Measurements from ENCODE around the gene PLP1.

The PLP1 gene

DNA sequence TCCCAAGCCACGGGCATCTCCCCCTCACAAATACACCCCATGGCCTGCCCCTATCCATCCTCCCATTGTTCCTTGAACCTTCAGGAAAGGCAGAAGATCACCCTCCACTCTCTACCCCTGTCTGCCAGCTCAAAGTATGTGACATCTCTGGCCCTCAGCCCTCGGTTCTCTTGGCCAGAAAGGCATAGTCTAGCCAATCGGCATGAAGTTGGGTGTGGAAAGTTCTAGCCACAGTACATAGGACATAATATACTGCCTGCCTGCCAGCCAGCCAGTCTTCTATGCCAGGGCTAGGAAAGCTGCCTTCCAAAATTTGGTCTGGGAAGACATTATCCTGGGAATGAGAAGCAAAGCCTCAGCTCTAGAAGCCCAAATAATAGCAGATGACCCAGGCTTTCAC is 3.2 kb upstream of the PLP1 start:
- no peak overlapping the region for H3K4me2 ChIP-seq (ENCODE audit: low read depth, low read length, poor library complexity, severe bottlenecking)
- no peak overlapping the region for H2AFZ ChIP-seq (ENCODE audit: low read depth, low read length, severe bottlenecking)
- no peaks in the 10 kb centered on the region for H3F3A ChIP-seq (ENCODE audit: insufficient read depth)
- no peaks in the 10 kb centered on the region for H4K20me1 ChIP-seq (ENCODE audit: low read depth, low read length)
- H3K79me2 ChIP-seq (ENCODE audit: insufficient read depth, low read length): no peaks in the 10 kb centered on the region
- H3K9me3 ChIP-seq (ENCODE audit: insufficient read depth, low read length): no peaks in the 10 kb centered on the region
- no peak overlapping the region for H3K9ac ChIP-seq (ENCODE audit: low read length)
- no peak overlapping the region for H3K27ac ChIP-seq (ENCODE audit: low read depth, low read length)
- H3K36me3 ChIP-seq (ENCODE audit: low read length): no peaks in the 10 kb centered on the region
- no peaks in the 10 kb centered on the region for H3K9me2 ChIP-seq (replicated peaks; ENCODE audit: insufficient read depth, low read length)
- no peaks in the 10 kb centered on the region for H3K27me3 ChIP-seq (ENCODE audit: low read length)
- TF ChIP-seq EZH2phosphoT487 (conservative IDR thresholded peaks at IDR 0.05; ENCODE audit: low read length) (no peak), CTCF (IDR thresholded peaks at IDR 0.05; ENCODE audit: insufficient read depth, low read length, poor library complexity, severe bottlenecking) (no peak)
- H3K4me3 ChIP-seq (ENCODE audit: insufficient read depth, low read length, poor library complexity, severe bottlenecking): no peak overlapping the region

- Histone ChIP-seq H2AFZ (ENCODE audit: low read depth, low read length, severe bottlenecking) (no peak overlapping the region), H3K9me2 (replicated peaks; ENCODE audit: insufficient read depth, low read length) (no peaks in the 10 kb centered on the region), H3K36me3 (ENCODE audit: low read length) (no peaks in the 10 kb centered on the region), H3K9ac (ENCODE audit: low read length) (no peak overlapping the region), H3K4me3 (ENCODE audit: insufficient read depth, low read length, poor library complexity, severe bottlenecking) (no peak overlapping the region), H3K27ac (ENCODE audit: low read depth, low read length) (no peak overlapping the region), H3F3A (ENCODE audit: insufficient read depth) (no peaks in the 10 kb centered on the region), H3K27me3 (ENCODE audit: low read length) (no peaks in the 10 kb centered on the region), H3K79me2 (ENCODE audit: insufficient read depth, low read length) (no peaks in the 10 kb centered on the region), H4K20me1 (ENCODE audit: low read depth, low read length) (no peaks in the 10 kb centered on the region), H3K4me2 (ENCODE audit: low read depth, low read length, poor library complexity, severe bottlenecking) (no peak overlapping the region), H3K9me3 (ENCODE audit: insufficient read depth, low read length) (no peaks in the 10 kb centered on the region)
- TF ChIP-seq EZH2phosphoT487 (conservative IDR thresholded peaks at IDR 0.05; ENCODE audit: low read length): no peak
- no peak for TF ChIP-seq CTCF (IDR thresholded peaks at IDR 0.05; ENCODE audit: insufficient read depth, low read length, poor library complexity, severe bottlenecking)
These were observed 2.5 kb upstream of the PLP1 start for GRCh38 chrX:103774070-103774642.

GRCh38 chrX:103779141-103779789 is 2.6 kb downstream of the PLP1 start:
- Histone ChIP-seq H3K9me2 (replicated peaks; ENCODE audit: insufficient read depth, low read length) (no peaks in the 10 kb centered on the region), H3K79me2 (ENCODE audit: insufficient read depth, low read length) (no peaks in the 10 kb centered on the region), H3F3A (ENCODE audit: insufficient read depth) (no peaks in the 10 kb centered on the region), H3K27me3 (ENCODE audit: low read length) (no peaks in the 10 kb centered on the region), H3K9me3 (ENCODE audit: insufficient read depth, low read length) (no peaks in the 10 kb centered on the region), H3K27ac (ENCODE audit: low read depth, low read length) (no peak overlapping the region), H2AFZ (ENCODE audit: low read depth, low read length, severe bottlenecking) (no peak overlapping the region), H4K20me1 (ENCODE audit: low read depth, low read length) (no peaks in the 10 kb centered on the region), H3K36me3 (ENCODE audit: low read length) (no peaks in the 10 kb centered on the region), H3K9ac (ENCODE audit: low read length) (no peak overlapping the region), H3K4me3 (ENCODE audit: insufficient read depth, low read length, poor library complexity, severe bottlenecking) (no peak overlapping the region), H3K4me2 (ENCODE audit: low read depth, low read length, poor library complexity, severe bottlenecking) (no peak overlapping the region)
- TF ChIP-seq EZH2phosphoT487 (conservative IDR thresholded peaks at IDR 0.05; ENCODE audit: low read length) (no peak), CTCF (IDR thresholded peaks at IDR 0.05; ENCODE audit: insufficient read depth, low read length, poor library complexity, severe bottlenecking) (no peak)

All from SU-DHL-6 (cell line).